PC-3 (cell line): ENCODE results near the gene CTAG2.

Source experiments
- CTCF ChIP-seq: fragments of 300-600 bp; sonication (generic); conservative IDR thresholded peaks from 2 replicates; pipeline ENCODE4 v1.5.1; 2017; ENCODE audit warnings: antibody characterized with exemption, low read depth, mild to moderate bottlenecking, low read length
- EZH2 ChIP-seq: fragments of 300-600 bp; sonication (generic); IDR thresholded peaks from one replicate; pipeline ENCODE4 v1.6.1; 2017; ENCODE audit warnings: antibody characterized with exemption, mild to moderate bottlenecking, low read length; ENCODE audit not compliant: unreplicated experiment
- EZH2phosphoT487 ChIP-seq: fragments of 300-600 bp; sonication (generic); IDR thresholded peaks from 2 replicates; pipeline ENCODE4 v1.6.1; 2018; ENCODE audit warnings: mild to moderate bottlenecking, antibody characterized with exemption, low read length, borderline replicate concordance

GRCh38 chrX:154696676-154697045 is 43.3 kb upstream of the CTAG2 start:
- no peak for TF ChIP-seq CTCF
- TF ChIP-seq EZH2, result no peak
- TF ChIP-seq EZH2phosphoT487, result no peak
